HepG2 (cell line): ENCODE data around the gene KNG1. TPM values are rescaled to one million over a fixed set of nuclear protein-coding genes. Genes with fewer than 3 reads are reported as not detected.

Experiments
- AGO2 ChIP-seq: fragments of 200-400 bp; formaldehyde crosslinking; optimal IDR thresholded peaks from 2 replicates; pipeline ENCODE3; 2017; ENCODE audit warnings: mild to moderate bottlenecking, low read depth, low read length, moderate library complexity
- BRD4 ChIP-seq: sonication (generic); formaldehyde crosslinking; IDR thresholded peaks from 2 replicates; pipeline ENCODE4 v1.4.0; 2020; ENCODE audit warnings: missing genetic modification reagents
- E2F1 ChIP-seq: sonication (generic); formaldehyde crosslinking; IDR thresholded peaks from 2 replicates; pipeline ENCODE4 v1.5.0; 2020; ENCODE audit warnings: missing genetic modification reagents
- IKZF1 ChIP-seq: fragments of 450-650 bp; IDR thresholded peaks from 2 replicates; pipeline ENCODE4 v1.7.1; 2016
- JARID2 ChIP-seq: sonication (generic); formaldehyde crosslinking; IDR thresholded peaks from 2 replicates; pipeline ENCODE4 v1.8.1; 2023; ENCODE audit warnings: missing genetic modification reagents, inconsistent platforms; ENCODE audit not compliant: insufficient replicate concordance
- MBD4 ChIP-seq: IDR thresholded peaks from 2 replicates; pipeline ENCODE4 v1.6.1; 2012; ENCODE audit warnings: low read length, inconsistent platforms, borderline replicate concordance
- POLR2A ChIP-seq, 2 experiments: IDR thresholded peaks; 2 replicates each; pipeline ENCODE4 v1.6.1; 2011; ENCODE audit warnings: low read depth in 2 of 2, low read length in 2 of 2, mild to moderate bottlenecking in 1 of 2, moderate library complexity in 1 of 2; ENCODE audit not compliant: insufficient read depth in 1 of 2
- RBFOX2 ChIP-seq: fragments of 200-400 bp; formaldehyde crosslinking; IDR thresholded peaks from 2 replicates; pipeline ENCODE4 v1.6.1; 2017; ENCODE audit warnings: low read depth, mild to moderate bottlenecking, low read length
- RFXANK ChIP-seq: IDR thresholded peaks from 2 replicates; pipeline ENCODE4 v1.6.1; 2016
- THAP8 ChIP-seq: sonication (generic); formaldehyde crosslinking; IDR thresholded peaks from 2 replicates; pipeline ENCODE4 v1.5.1; 2020; ENCODE audit warnings: missing genetic modification reagents, mild to moderate bottlenecking, borderline replicate concordance
- ZHX2 ChIP-seq, 2 experiments: sonication (generic) in 1 of 2; formaldehyde crosslinking in 1 of 2; IDR thresholded peaks; 2 replicates each; pipeline versions ENCODE4 v1.6.1 to v1.9.0; 2014 to 2022; ENCODE audit warnings: antibody characterized with exemption in 1 of 2, borderline replicate concordance in 1 of 2, inconsistent platforms in 1 of 2, low read depth in 1 of 2, missing genetic modification reagents in 1 of 2
- ZNF143 ChIP-seq: sonication (generic); formaldehyde crosslinking; IDR thresholded peaks from 2 replicates; pipeline ENCODE4 v1.4.0; 2020; ENCODE audit warnings: missing genetic modification reagents
- ZNF296 ChIP-seq: sonication (generic); formaldehyde crosslinking; conservative IDR thresholded peaks from 2 replicates; pipeline ENCODE4 v1.5.0; 2020; ENCODE audit warnings: mild to moderate bottlenecking, missing genetic modification reagents
- ZNF44 ChIP-seq: sonication (generic); formaldehyde crosslinking; IDR thresholded peaks from 2 replicates; pipeline ENCODE4 v1.5.1; 2020; ENCODE audit warnings: mild to moderate bottlenecking, missing genetic modification reagents
- ZNF646 ChIP-seq: sonication (generic); formaldehyde crosslinking; IDR thresholded peaks from 2 replicates; pipeline ENCODE4 v1.9.0; 2021; ENCODE audit warnings: mild to moderate bottlenecking, missing genetic modification reagents
- ZNF891 ChIP-seq: sonication (generic); formaldehyde crosslinking; IDR thresholded peaks from 2 replicates; pipeline ENCODE4 v1.5.0; 2020; ENCODE audit warnings: mild to moderate bottlenecking, missing genetic modification reagents
- polyA plus RNA-seq, 8 experiments: library from polyadenylated mRNA; depleted of rRNA in 3 of 8; stranded (reverse) in 7 of 8; unstranded in 1 of 8; fragments of >200 nt; fragmentation: Illumina TruSeq in 4 of 8; extraction: Trizol in 4 of 8; gene quantifications; 2 replicates each; pipeline versions ENCODE4 v1.2.1 to v1.2.3, GENCODE V29; 2011 to 2016; ENCODE audit warnings: low read depth in 4 of 8, missing spikeins in 1 of 8, mixed read lengths in 1 of 8; ENCODE audit not compliant: insufficient read depth in 1 of 8
- total RNA-seq, 5 experiments: library from RNA; depleted of rRNA; stranded (reverse); fragments of >200 nt; fragmentation: Illumina TruSeq; extraction: Trizol; gene quantifications; 2 replicates each; pipeline ENCODE4 v1.2.3, GENCODE V29; 2016; ENCODE audit warnings: low read depth in 1 of 5

Gene KNG1
- total and polyA plus RNA-seq, 2 of the 13 experiments (the other 11 are each of a cell fraction or from before 2014, with no cell fraction given), result 6.5 to 7.0 TPM

GRCh38 chr3:186784820-186785494 lies 67.8 kb downstream of the KNG1 start (continued):
- TF ChIP-seq ZHX2 (IDR thresholded peaks at IDR 0.05; ENCODE audit: low read depth), result no peak
- TF ChIP-seq ZHX2 (CRISPR knock-in tag; IDR thresholded peaks at IDR 0.05; ENCODE audit: borderline replicate concordance), result no peak
- TF ChIP-seq JARID2 (CRISPR knock-in tag), result no peak
- TF ChIP-seq E2F1 (CRISPR knock-in tag), result no peak
- no peak for TF ChIP-seq BRD4
- TF ChIP-seq RBFOX2, result peak; percentile 85
- no peak for TF ChIP-seq ZNF646
- no peak for TF ChIP-seq ZNF296 (CRISPR knock-in tag)
- no peak for TF ChIP-seq THAP8 (CRISPR knock-in tag)
- no peak for TF ChIP-seq ZNF891 (CRISPR knock-in tag)
- no peak for TF ChIP-seq IKZF1
- no peak for TF ChIP-seq ZNF143
- 0 out of 4 replicates have a peak, but pooled peaks of 1 of the 2 experiments have one; percentile 35 for TF ChIP-seq POLR2A (IDR thresholded peaks at IDR 0.05; ENCODE audit: insufficient read depth in 1 of 2, low read depth in 2 of 2, low read length in 2 of 2)
- peak; percentile 68; the same call in 1 of the 2 replicates for TF ChIP-seq MBD4
- no peak for TF ChIP-seq ZNF44 (CRISPR knock-in tag)
- peak; percentile 64 for TF ChIP-seq AGO2
- TF ChIP-seq RFXANK, result no peak
